Kasumi-1 (cell line): ENCODE data around the gene AAGAB.
A peak's percentile ranks its signal among the peaks of the same experiment; 100 is the strongest.
"Not testable (repeated sequence)": the region's sequence is repeated elsewhere in the genome, so short reads cannot be mapped to it uniquely, and the experiment has no call there.

Source experiments
- DNase-seq, 2 experiments: peaks; one replicate each; lab custom pipeline; 2025; lab: John Stamatoyannopoulos, UW

Gene AAGAB, protein sequence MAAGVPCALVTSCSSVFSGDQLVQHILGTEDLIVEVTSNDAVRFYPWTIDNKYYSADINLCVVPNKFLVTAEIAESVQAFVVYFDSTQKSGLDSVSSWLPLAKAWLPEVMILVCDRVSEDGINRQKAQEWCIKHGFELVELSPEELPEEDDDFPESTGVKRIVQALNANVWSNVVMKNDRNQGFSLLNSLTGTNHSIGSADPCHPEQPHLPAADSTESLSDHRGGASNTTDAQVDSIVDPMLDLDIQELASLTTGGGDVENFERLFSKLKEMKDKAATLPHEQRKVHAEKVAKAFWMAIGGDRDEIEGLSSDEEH

DNA sequence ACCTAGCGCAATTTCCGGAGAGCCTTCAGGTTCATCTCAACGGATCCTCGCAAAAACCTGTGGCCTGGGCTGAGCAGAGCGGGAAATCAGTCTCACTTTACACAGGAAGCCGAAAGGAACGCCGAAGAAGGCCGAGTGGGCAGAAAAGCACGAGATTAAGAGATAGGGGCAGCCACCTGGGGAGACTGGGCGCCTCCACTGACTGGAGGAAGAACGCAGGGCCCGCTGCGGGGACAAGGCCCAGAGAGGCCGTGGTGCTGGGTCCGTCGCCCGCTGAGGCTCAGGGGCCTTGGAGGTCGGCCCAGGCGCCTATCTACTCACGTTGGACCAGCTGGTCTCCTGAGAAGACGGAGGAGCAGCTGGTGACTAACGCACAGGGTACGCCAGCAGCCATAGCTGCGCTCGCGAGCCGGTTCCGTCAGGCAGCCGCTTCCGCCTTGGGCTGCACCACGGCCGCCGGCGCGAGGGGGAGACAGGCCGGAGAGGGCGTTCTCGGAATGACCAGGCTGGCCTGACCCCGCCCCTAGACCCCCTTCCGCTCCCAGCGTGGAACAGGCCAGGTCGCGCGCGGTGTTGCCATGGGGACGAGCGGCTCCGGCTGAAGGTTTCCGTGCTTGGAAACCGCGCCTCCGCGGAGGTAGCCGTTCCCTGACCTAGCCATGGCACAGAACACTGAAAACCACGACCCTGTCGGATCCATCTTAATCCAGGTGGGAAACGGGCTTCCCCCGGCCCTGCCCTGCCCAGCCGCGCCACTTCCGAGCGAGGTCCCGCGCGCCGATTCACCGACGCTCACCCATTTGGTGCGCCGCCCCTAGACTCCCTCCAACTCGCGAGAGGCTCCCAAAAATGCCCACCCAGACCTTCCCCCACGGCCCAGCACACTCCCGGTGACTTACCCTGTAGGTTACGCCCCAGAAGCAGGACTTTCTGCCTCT, at the start of gene AAGAB, which contains the start of gene IQCH:
TSS of gene AAGAB (minus strand) at position 424 of the 938 bp plus-strand sequence. CDS start at position 394, 30 bp downstream.
TSS of gene IQCH (plus strand) at position 549 of the 938 bp plus-strand sequence. CDS start at position 660, 111 bp downstream.
- peak; percentile 89 to 93 for DNase-seq

DNA sequence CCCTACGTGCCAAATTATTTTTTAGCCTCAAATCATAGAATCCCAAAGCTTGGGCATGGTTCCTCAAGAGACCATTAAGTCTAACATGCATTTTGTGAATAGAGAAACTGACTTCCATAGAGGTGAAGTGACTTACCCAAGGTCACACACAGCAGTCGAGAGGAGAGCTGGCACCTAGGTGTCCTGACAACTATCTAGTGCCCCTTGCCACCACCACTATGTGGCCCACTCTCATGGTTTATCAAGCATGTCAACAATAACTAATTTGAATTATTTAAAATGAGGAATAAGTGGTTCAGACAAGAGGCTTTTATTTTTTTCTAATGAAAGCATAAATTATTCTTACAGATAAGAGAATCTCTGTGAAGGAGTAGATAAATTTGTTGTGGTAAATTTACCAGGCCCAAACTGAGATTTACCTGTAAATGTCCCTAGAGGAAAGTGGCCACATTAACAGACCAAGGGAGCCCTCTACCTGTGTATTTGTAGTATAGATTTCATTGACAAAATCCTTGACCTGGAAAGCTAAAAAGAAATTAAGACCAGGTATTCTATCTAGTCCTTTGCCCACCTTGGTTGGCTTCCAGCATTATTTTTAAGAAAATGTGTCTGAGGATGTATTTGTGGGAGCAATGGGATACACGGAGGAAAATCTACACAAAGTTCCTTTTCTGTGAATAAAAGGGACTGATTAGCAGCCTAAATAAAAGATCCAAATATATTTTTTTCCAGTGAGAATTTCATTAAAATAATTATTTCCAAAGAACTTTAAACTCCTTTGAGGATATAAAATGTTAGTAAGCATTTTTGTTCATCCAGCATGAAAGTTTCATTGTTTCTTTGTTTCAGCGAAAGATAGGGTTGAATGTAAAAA, 49.3 kb upstream of the AAGAB start:
- peak; percentile 20 to 49 for DNase-seq

DNA sequence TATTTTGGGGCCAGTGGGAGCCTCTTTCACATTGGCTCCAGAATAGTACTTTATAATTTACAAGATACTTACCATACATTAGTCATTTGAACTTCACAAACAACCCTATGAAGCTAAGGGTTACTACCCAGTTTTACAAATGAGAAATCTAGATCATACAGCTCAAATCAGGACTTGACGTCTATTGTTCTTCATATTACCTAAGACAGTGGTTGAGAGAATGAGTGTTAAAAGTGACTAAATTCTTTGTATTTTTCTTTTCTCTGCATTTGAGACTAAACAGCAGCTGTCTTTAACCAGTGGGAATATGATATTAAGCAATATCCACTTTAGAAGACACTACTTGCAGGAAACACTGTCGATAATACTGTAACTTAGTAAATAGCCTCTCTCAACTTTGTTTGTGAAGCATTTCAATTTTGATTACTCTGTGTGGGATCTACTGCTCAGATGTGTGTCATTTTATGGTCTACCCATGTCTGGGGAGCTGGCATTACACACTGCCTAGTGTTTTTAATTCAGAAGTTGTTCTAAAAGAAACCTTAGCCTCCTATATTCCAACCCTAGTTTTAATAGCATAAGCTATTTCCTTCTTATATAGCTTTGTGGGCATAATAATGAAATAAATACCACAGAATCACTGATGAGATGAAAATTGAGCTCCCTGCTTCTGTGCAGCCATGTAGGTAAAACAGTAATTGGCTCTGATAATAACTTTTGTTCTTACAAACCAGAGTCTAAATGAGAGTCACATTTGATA, 46.0 kb upstream of the AAGAB start:
- DNase-seq, result no peak

DNA sequence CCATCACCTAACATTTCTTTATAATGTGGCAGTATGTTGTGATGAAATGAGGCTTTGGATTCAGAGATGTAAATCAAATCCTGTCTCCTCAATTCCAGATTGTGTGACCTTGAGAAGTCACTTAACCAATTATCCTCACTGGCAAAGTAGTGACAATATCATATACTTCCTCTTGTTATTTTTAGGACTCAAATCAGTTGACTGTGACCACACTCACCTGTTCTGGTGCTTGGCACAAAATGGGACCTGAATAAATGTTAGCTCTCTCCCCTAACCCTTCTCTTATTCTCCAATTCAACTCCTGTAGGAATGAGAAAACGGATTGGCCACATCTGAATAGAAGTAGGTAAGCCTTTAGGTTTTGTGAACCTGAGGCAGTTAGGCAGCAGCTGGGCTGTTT, 42.2 kb upstream of the AAGAB start:
- no peak for DNase-seq

DNA sequence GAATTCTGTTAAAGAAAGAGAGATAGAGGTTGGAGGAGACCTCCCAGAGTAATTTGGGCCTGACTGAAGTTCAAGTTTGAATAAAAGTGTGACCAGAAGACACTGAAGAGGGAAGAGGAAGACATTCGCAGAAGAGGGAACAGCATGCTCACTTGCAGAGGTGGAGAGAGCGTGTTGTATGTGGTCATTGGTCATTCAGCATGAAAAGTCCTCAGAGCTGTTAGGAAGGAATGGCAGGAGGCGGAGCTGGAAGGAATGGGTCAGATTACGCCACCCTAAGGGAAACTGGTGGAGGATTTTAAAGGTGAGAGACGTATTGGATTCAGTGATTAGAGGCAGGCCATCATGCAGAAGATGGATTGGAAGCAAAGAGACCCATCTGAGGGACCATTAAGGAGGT, 41.7 kb upstream of the AAGAB start:
- no peak for DNase-seq

DNA sequence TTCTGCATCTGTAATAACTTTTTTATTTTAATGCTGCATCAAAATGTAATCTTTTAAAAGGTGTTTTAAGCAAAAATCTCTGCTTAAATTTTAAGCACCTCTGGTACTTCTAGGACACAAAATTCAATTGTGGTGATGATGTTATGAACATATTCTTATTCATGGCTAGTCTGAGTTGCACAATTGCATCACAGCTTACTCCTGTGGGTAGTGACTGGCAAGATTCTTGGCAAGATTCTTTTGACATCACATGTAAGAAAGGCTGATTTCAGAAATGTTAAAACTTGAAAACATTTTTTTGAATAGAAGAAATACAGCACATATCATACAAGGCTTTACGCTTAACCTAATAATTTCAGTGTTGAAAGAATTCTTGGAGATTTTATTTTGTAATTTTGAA, 35.9 kb upstream of the AAGAB start:
- DNase-seq, result no peak

DNA sequence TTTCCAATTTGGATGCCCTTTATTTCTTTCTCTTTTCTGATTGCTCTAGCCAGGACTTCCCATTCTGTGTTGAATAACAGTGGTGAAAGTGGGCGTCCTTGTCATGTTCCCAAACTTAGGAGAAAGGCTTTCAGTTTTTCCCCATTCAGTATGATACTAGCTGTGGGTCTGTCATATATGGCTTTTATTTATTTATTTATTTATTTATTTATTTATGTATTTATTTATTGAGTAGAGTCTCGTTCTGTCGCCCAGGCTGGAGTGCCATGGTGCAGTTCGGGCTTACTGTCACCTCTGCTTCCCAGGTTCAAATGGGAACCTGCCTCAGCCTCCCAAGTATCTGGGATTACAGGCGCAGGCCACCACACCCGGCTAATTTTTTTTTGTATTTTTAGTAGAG, 31.9 kb upstream of the AAGAB start:
- DNase-seq, result not testable (repeated sequence)

DNA sequence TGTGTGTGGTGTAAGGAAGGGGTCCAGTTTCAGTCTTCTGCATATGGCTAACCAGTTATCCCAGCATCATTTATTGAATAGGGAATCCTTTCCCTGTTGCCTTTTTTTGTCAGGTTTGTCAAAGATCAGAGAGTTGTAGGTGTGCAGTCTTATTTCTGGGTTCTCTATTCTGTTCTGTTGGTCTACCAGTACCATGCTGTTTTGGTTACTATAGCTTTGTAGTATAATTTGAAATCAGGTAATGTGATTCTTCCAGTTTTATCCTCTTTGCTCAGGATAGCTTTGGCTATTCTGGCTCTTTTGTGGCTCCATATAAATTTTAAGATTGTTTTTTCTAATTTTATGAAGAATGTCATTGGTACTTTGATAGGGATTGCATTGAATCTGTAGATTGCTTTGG, 31.2 kb upstream of the AAGAB start:
- not testable (repeated sequence) for DNase-seq

DNA sequence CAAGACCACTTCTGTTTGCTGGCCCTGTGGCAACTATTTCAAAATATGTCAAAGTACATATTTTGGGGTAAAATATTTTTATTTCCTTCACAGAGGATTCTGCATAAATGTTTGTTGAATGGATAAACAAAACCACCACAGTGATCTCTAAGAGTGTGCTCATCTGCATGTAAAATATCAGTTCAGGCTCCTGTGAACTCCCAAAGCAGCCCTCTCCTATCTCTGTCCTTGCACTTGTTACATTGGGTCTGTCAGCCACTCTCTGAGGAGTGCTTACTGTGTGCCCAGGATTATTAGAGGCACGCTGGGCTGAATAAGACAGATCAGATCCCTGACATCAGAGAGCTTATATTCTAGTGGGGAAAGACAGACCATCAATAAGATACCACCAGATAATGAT, 27.3 kb upstream of the AAGAB start:
- no peak for DNase-seq

DNA sequence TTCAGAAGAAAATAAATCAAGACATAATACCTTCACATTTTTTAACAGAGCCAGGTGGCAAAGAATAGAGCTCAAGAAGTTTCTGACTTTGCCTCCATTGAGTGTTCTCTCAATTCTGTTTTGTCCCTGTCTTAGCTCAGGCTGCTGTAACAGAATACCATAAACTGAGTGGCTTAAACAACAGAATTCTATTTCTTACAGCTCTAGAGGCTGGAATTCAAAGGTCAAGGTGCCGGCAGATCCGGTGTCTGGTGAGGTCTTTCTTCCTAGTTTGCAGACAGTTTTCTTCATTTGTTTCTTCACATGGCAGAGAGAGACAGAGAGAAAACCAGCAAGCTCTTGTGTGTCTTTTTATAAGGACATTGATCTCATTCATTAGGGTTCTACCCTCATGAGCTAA, 25.8 kb upstream of the AAGAB start:
- DNase-seq, result no peak

DNA sequence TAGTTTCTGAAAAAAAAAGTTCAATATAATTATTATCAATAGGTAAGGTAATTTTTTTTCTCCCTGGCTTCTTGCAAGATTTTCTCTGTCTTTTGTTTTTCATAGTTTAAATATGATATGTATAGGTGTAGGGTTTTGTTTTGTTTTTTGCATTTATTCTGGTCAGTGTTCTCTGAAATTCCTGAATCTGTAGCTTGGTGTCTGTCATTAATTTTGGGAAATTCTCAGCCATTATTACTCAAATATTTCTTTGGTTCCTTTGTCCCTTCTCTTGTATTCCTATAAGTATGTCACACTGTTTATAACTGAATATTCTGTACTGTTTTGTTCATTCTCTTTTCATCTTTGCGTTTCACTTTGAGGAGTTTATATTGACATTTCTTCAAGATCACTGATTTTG, 22.2 kb upstream of the AAGAB start:
- no peak for DNase-seq

DNA sequence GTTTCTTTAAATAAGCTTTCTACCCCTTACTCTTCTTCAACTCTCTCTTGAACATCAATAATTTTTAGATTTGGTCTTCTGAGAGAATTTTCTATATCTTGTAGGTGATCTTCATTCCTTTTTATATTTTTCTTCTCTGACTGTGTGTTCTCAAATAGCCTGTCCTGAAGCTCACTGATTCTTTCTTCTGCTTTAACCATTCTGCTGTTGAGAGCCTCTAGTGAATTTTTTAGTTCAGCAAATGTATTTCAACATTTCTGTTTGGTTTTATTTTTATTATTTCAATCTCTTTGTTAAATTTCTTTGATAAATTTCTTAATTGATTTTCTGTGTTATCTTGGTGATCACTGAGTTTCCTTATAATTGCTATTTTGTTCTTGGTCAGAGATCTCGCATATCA, 19.8 kb upstream of the AAGAB start:
- no peak for DNase-seq

DNA sequence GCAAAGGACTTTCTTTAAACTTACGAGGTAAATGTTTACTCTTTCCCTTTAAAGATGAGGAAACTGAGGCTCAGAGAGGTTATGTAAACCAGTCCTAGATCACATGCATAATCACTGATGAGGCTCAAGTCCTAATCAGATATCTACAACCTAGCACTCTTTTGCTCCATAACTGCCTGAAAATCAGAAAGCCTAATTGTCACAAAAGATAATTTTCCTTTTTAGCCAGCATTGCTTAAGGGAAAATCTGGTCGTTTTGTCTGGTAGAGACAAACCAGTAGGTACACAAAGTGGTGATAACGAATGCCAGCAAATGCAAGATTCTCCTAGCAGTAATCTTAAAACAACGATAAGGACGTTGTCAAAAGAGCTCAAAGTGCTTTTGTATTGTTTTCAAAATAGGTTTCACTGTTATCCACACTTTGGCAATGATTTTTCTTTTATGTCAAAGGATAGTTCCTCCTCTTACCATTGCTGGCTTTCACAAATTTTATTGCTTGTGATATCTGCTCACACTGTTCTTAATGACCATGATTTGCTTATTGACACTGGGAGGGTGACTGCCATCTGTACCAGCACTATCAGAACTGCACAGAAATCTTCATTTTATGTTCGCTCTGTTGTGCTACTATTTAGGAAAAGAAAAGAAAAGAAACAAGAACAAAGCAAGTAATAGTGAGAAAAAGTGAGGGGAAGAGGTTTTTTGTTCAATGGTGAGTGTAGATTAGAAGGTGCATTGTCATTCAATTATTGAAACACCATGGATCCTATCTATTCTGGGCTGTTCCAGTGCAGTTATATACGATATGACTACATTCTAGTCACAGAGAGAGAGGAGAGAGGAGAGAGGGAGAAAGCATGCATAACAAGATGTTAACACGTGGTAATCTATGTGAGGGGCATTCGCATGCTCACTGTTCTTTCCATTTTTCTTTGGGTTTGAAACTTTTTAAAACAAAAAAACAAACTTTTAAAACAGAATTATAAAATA, 13.8 kb upstream of the AAGAB start:
- DNase-seq, result no peak

DNA sequence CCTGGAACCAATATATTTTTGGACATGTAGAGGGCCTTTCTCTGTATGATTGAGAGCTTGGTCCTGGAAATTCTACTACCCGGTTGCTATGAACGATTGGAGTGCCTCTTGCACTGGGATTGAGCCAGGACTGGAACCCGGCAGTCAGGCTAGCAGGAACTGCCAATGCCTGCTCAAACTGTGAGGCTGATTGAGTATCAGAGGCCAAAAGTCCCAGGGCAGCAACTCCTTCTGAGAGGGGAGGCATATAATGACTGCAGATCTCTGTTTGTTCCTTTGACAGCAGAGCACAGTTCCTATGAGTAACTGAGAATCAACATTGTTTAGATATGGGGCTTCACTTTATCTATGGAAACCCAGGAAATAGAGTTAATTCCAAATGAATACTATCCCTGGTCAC, 13.0 kb upstream of the AAGAB start:
- no peak for DNase-seq

DNA sequence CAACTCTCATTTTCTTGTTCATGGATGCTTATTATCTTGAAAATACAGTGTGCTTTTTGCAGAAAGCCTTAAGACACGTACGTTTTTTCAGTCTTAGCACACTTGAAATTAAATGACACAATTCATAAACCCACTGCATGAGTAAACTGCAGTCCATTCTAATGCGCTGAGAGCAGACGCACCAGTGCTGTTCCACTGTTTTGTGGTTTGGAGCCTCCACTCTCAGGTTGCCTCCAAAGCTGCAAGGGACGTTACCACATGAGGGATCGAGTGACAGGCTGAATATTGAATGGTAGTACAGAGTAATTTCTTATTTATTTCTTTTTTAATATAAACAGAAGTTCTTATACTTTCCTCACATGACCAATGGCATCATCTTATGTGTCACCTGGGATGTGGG, 12.4 kb upstream of the AAGAB start:
- no peak for DNase-seq

DNA sequence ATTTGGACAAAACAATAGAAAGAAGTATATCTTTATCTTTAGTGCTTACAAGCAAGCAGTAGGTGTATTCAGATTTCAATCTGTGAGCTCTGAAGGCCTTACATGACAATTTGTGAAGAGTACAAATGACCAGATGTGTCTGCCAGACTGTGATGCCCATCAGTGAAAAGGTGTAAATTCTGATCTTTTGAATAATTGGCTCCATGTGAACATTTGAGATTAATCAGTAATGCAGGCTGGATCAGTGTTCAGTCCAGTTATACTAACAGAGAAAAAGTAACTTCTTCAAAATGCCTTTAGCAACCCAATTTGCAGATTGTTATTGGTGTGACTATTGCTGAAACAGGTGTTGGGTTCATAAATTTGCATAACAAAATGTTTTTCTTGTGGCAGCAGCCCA, 5.3 kb upstream of the AAGAB start:
- DNase-seq, result no peak

DNA sequence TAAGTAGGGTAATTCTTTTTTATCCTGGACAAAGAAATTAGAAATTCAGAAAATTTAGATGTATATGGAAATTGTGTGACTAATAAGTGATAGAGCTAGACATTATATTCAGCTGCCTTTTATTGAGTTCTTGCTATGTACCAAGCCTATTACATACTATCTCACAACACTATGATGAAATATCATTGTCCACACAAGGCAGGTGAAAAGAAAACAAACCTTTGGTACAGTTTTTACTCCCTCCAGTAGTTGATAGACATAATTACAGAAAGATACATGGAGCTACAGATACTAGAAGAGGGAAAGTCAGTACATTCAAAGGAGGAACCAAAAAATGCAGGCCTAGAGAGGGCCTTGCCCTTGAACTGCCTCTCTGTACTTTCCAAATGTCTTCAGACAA, 4.9 kb upstream of the AAGAB start:
- DNase-seq, result no peak

DNA sequence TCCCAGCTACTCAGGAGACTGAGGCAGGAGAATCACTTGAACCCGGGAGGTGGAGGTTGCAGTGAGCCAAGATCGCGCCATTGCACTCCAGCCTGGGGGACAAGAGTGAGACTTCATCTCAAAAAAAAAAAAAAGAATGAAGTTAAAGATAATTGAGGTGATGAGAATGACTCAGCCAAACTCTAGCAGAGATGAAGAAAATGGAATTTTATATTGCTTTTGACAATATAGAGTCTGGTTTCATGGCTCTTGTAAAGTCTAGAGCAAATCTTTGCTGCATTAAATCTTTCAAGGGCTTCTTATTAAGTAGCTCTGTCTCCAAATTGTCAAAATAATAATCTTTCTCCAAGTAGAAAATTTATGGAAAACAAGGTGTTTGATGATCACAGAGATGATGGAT, 4.0 kb upstream of the AAGAB start:
- not testable (repeated sequence) for DNase-seq

DNA sequence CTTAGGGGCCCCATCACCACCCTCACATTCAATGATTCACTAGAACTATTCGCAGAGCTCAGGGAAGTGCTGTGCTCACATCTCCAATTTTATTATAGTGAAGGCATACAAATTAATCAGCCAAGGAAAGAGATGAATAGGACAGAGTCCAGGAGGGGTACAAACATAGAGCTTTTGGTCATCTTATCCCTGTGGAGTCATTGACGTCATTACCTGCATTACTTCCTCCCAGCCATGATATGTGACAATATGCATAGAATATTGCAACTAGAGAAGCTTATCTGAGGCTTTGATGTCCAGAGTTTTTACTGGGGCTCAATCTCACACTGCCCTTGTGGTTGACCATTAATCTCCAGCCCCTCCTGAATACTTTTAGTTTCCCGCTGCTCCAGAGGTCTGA, 1.6 kb upstream of the AAGAB start:
- no peak for DNase-seq
